Body of pancreas (tissue), 4 donors: ENCODE data around the gene CLIP2. TPM values are rescaled to one million over a fixed set of nuclear protein-coding genes. Genes with fewer than 3 reads are reported as not detected.

ENCODE experiments used
- ATAC-seq: fragments of 150-250 bp; one replicate; pipeline ENCODE4 v1.9.1; 2016
- DNase-seq, 4 donors: peaks; one replicate each; pipeline ENCODE4 v3.0.0-alpha.2; 2019
- H3K27ac ChIP-seq, 4 donors: fragments of 200-600 bp; sonication (generic); 1 replicate in 3 of 4; 2 replicates in 1 of 4; pipeline versions ENCODE4 v1.5.1 to v1.6.1; 2016 to 2019; ENCODE audit warnings: mild to moderate bottlenecking in 1 of 4, mixed read lengths in 1 of 4, moderate library complexity in 1 of 4
- H3K27me3 ChIP-seq, 2 donors: fragments of 200-600 bp; sonication (generic); one replicate each; pipeline ENCODE4 v1.6.0; 2016; ENCODE audit warnings: mild to moderate bottlenecking in 1 of 2
- H3K36me3 ChIP-seq, 2 donors: fragments of 200-600 bp; sonication (generic); replicated peaks in 1 of 2; 2 replicates each; pipeline ENCODE4 v1.5.1; 2016; ENCODE audit warnings: low read depth in 2 of 2; ENCODE audit not compliant: insufficient read depth in 1 of 2
- H3K4me1 ChIP-seq: fragments of 200-600 bp; sonication (generic); one replicate; pipeline ENCODE4 v1.6.0; 2016
- H3K4me3 ChIP-seq, 2 donors: fragments of 200-600 bp; sonication (generic); 1 replicate in 1 of 2; 2 replicates in 1 of 2; pipeline ENCODE4 v1.5.1; 2016 to 2019
- H3K9me3 ChIP-seq, 3 donors: fragments of 200-600 bp; sonication (generic); 1 replicate in 2 of 3; 2 replicates in 1 of 3; pipeline ENCODE4 v1.5.1; 2016
- POLR2A ChIP-seq, 3 donors: fragments of 450-650 bp; IDR thresholded peaks; one replicate each; pipeline ENCODE4 v1.6.1; 2016; ENCODE audit warnings: antibody characterized with exemption in 3 of 3, mild to moderate bottlenecking in 2 of 3
- WGBS, 2 donors: methylation state at CpG; one replicate each; pipeline ENCODE4 v1.1.5; 2017; 5-methylcytosine and 5-hydroxymethylcytosine counted together
- intact Hi-C: fragments of 100-400 bp; cut with DNase I; formaldehyde crosslinking; loops from one replicate; pipeline ENCODE4 v1.15.1; 2023
- total RNA-seq, 2 donors: library from RNA; depleted of rRNA; stranded (reverse); fragments of >200 nt; gene quantifications; one replicate each; pipeline ENCODE4 v1.1.0, GENCODE V29; 2016
- TF ChIP-seq, protein P1 (sequence below), 7 experiments: fragments of 450-650 bp in 4 of 7; fragments of 200-600 bp in 3 of 7; sonication (generic) in 3 of 7; IDR thresholded peaks; one replicate each; pipeline ENCODE4 v1.5.1; 2016 to 2019; ENCODE audit warnings: antibody characterized with exemption in 7 of 7

CLIP2 gene
- total RNA-seq, 2 donors from 2014 or later = 31.6 to 120 TPM

- 88 to 91% methylated on average over 4 of the region's 4 CpGs for WGBS, 2 donors
- Histone ChIP-seq H3K27me3 (no peaks in the 10 kb centered on the region), H3K4me1 (peaks cover 10% of the 10 kb centered on the region), H3K9me3 (no peaks in the 10 kb centered on the region), H3K36me3 (no peaks in the 10 kb centered on the region), H3K27ac (no peak overlapping the region), H3K4me3 (no peak overlapping the region)
- no peak for TF ChIP-seq POLR2A (IDR thresholded peaks at IDR 0.05)
- TF ChIP-seq, protein P1, sequence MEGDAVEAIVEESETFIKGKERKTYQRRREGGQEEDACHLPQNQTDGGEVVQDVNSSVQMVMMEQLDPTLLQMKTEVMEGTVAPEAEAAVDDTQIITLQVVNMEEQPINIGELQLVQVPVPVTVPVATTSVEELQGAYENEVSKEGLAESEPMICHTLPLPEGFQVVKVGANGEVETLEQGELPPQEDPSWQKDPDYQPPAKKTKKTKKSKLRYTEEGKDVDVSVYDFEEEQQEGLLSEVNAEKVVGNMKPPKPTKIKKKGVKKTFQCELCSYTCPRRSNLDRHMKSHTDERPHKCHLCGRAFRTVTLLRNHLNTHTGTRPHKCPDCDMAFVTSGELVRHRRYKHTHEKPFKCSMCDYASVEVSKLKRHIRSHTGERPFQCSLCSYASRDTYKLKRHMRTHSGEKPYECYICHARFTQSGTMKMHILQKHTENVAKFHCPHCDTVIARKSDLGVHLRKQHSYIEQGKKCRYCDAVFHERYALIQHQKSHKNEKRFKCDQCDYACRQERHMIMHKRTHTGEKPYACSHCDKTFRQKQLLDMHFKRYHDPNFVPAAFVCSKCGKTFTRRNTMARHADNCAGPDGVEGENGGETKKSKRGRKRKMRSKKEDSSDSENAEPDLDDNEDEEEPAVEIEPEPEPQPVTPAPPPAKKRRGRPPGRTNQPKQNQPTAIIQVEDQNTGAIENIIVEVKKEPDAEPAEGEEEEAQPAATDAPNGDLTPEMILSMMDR (IDR thresholded peaks at IDR 0.05) = no peak
- intact Hi-C loops = loop anchor here (10.0 kb wide), 1 partner anchor 86 kb away; no protein-coding TSS in a partner anchor
- ATAC-seq = no peak
- no peak for DNase-seq
Measured at GRCh38 chr7:74449144-74449543, 159.9 kb downstream of the CLIP2 start.

DNA sequence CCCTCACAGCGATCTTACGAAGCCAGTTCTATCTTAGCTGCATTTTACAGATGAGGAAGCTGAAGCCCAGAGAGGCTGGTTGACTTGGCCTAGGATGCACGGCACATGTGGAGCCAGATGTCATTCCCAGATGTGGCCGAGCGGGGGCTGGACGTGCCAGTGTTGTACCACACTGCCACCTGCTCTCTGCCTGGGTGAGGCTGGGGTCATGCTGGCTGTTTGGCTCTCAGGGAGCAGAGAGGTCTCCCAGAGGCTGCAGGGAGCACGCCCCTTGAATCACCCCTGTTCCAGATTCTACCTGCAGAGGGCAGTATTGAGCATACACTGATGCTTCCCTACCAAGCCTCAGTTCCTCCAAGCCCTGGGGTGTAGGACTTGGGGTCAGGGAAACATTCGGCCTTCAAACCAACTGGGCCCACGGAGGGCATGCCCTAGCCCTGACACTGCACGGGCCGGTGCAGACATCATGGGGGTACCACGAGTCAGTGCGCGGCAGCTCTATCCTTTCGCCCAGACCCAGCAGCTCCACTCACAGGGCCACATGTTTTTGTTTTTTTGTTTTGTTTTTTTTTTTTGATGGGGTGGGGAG is 160.7 kb downstream of the CLIP2 start:
- DNase-seq (peak; percentile 61 to 76 (median 69)), ATAC-seq (no peak)
- H3K4me3 ChIP-seq = no peak overlapping the region
- no peak for TF ChIP-seq POLR2A (IDR thresholded peaks at IDR 0.05)
- TF ChIP-seq, protein P1 (IDR thresholded peaks at IDR 0.05) = peak; percentile 60 to 82 (median 75)
- intact Hi-C loops = loop anchor here (10.0 kb wide), 1 partner anchor 85 kb away; no protein-coding TSS in a partner anchor
- H3K9me3 ChIP-seq = no peaks in the 10 kb centered on the region
- no peaks in the 10 kb centered on the region for H3K27me3 ChIP-seq
- no peaks in the 10 kb centered on the region for H3K36me3 ChIP-seq
- no peak overlapping the region for H3K27ac ChIP-seq
- H3K4me1 ChIP-seq = peaks cover 17% of the 10 kb centered on the region
- WGBS, 2 donors = 53% methylated on average over 14 to 15 of the region's 15 CpGs

- no peak overlapping the region for H3K4me3 ChIP-seq
- ATAC-seq (no peak), DNase-seq (peak; percentile 38 to 59 (median 48))
- intact Hi-C loops = no loop called here
- H3K4me1 ChIP-seq = peaks cover 30% of the 10 kb centered on the region
- WGBS, 2 donors = 33 to 42% methylated on average over 5 to 15 of the region's 15 CpGs
- H3K27ac ChIP-seq = peak overlapping the region in 3 of 4 donors; percentile 35 to 95 (median 78)
- H3K36me3 ChIP-seq = no peaks in the 10 kb centered on the region
- TF ChIP-seq POLR2A (IDR thresholded peaks at IDR 0.05) = no peak
- TF ChIP-seq, protein P1 (IDR thresholded peaks at IDR 0.05) = no peak
- H3K9me3 ChIP-seq = no peaks in the 10 kb centered on the region
- H3K27me3 ChIP-seq = no peaks in the 10 kb centered on the region
Measured at GRCh38 chr7:74452748-74453321, 163.6 kb downstream of the CLIP2 start.

DNA sequence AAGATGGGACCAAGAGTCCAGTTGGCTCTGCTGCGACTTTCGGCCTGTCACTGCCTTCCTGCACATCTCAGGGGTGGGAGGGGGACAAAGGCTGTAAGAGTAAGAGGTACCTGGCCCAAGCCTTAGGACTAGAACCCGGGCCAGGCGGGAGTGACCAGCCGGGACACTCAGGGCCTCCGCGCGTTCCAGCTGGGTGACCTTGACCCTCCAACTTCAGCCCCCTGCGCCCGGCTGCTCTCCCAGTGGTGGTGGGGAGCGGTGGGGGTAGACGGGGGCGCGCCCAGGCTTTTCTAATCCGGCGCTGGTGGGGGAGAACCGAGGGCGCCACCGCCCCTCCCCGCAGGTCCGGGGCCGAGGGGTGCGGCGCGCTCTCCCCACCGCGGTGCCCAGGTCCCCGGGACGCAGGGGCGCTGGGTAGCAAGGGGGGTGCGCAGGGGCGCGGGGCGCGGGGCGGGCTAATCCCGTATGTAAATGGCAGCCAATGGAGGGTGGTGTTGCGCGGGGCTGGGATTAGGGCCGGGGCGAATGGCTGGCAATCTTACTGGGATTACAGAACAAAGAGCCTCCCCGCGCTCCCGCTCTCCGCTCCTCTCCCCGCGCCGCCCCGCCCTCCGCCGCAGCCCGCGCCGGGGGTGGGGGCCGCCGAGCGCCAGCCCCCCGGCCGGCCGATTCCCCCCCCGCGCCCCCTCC is 164.3 kb downstream of the CLIP2 start, which contains the start of gene GTF2IRD1:
TSS of gene GTF2IRD1 (plus strand) at position 585 of the 690 bp plus-strand sequence. CDS start 54,175 bp downstream, outside the sequence.
- Histone ChIP-seq H3K9me3 (no peaks in the 10 kb centered on the region), H3K36me3 (no peaks in the 10 kb centered on the region), H3K27me3 (no peaks in the 10 kb centered on the region), H3K4me1 (peaks cover 30% of the 10 kb centered on the region), H3K4me3 (peak within 1 kb of the TSS; percentile 52 to 70), H3K27ac (peak within 1 kb of the TSS; percentile 78 to 95 (median 80))
- TF ChIP-seq, protein P1 (IDR thresholded peaks at IDR 0.05) = no peak
- TF ChIP-seq POLR2A (IDR thresholded peaks at IDR 0.05) = no peak
- 3% methylated on average over 45 of the region's 62 CpGs; no CpG with 5 or more reads in 1 of the 2 donors for WGBS, 2 donors
- DNase-seq = peak; percentile 68 to 81 (median 74)
- intact Hi-C loops = no loop called here
- ATAC-seq = peak; percentile 61
